MM.1S (cell line): ENCODE results near the gene MAML3.

Experiments used
- DNase-seq: peaks from one replicate; pipeline ENCODE4 v3.0.0-alpha.2; 2015
- H2AFZ ChIP-seq: fragments of 300-600 bp; sonication (generic); 2 replicates; pipeline ENCODE4 v1.6.0; 2016; ENCODE audit warnings: antibody characterized with exemption, low read length
- H3F3A ChIP-seq: fragments of 300-600 bp; sonication (generic); 2 replicates; pipeline ENCODE4 v1.6.1; 2016; ENCODE audit warnings: mild to moderate bottlenecking, antibody characterized with exemption, low read length, moderate library complexity, mixed read lengths; ENCODE audit not compliant: insufficient read depth
- H3K27ac ChIP-seq: fragments of 300-600 bp; sonication (generic); 2 replicates; pipeline ENCODE4 v1.5.1; 2016; ENCODE audit warnings: mild to moderate bottlenecking, low read length
- H3K27me3 ChIP-seq: fragments of 300-600 bp; sonication (generic); replicated peaks from 2 replicates; pipeline ENCODE4 v1.6.0; 2016; ENCODE audit warnings: low read length; ENCODE audit not compliant: insufficient read depth
- H3K36me3 ChIP-seq: fragments of 300-600 bp; sonication (generic); replicated peaks from 2 replicates; pipeline ENCODE4 v1.6.1; 2016; ENCODE audit warnings: mild to moderate bottlenecking, low read length, mixed read lengths; ENCODE audit not compliant: insufficient read depth
- H3K4me1 ChIP-seq: fragments of 300-600 bp; sonication (generic); 2 replicates; pipeline ENCODE4 v1.6.1; 2016; ENCODE audit warnings: low read length, mixed read lengths
- H3K4me2 ChIP-seq: fragments of 300-600 bp; sonication (generic); 2 replicates; pipeline ENCODE4 v1.6.0; 2016; ENCODE audit warnings: low read depth, low read length
- H3K4me3 ChIP-seq: fragments of 300-600 bp; sonication (generic); 2 replicates; pipeline ENCODE4 v1.5.1; 2016; ENCODE audit warnings: low read length, mixed read lengths
- H3K79me2 ChIP-seq: fragments of 300-600 bp; sonication (generic); 2 replicates; pipeline ENCODE4 v1.6.1; 2016; ENCODE audit warnings: mixed run types, low read length, mixed read lengths
- H3K9ac ChIP-seq: fragments of 300-600 bp; sonication (generic); 2 replicates; pipeline ENCODE4 v1.6.1; 2016; ENCODE audit warnings: low read length, mixed read lengths
- H3K9me2 ChIP-seq: fragments of 300-600 bp; sonication (generic); replicated peaks from 2 replicates; pipeline ENCODE4 v1.6.1; 2016; ENCODE audit warnings: mild to moderate bottlenecking, low read length, mixed read lengths; ENCODE audit not compliant: insufficient read depth
- H3K9me3 ChIP-seq: fragments of 300-600 bp; sonication (generic); replicated peaks from 2 replicates; pipeline ENCODE4 v1.6.1; 2016; ENCODE audit warnings: mild to moderate bottlenecking, low read length, mixed read lengths; ENCODE audit not compliant: insufficient read depth
- H4K20me1 ChIP-seq: fragments of 300-600 bp; sonication (generic); 2 replicates; pipeline ENCODE4 v1.6.1; 2016; ENCODE audit warnings: mild to moderate bottlenecking, low read length, moderate library complexity, mixed read lengths; ENCODE audit not compliant: insufficient read depth
- EZH2 ChIP-seq: fragments of 300-600 bp; sonication (generic); optimal IDR thresholded peaks from 2 replicates; pipeline ENCODE3; 2017; ENCODE audit warnings: low read depth, mild to moderate bottlenecking, antibody characterized with exemption, low read length, mixed read lengths
- EZH2phosphoT487 ChIP-seq: fragments of 300-600 bp; sonication (generic); IDR thresholded peaks from 2 replicates; pipeline ENCODE4 v1.6.1; 2018; ENCODE audit warnings: antibody characterized with exemption, low read length
- TF ChIP-seq, protein P1 (sequence below): fragments of 300-600 bp; sonication (generic); IDR thresholded peaks from 2 replicates; pipeline ENCODE4 v1.5.1; 2016; ENCODE audit warnings: antibody characterized with exemption, low read length, mixed read lengths

The MAML3 gene

DNA sequence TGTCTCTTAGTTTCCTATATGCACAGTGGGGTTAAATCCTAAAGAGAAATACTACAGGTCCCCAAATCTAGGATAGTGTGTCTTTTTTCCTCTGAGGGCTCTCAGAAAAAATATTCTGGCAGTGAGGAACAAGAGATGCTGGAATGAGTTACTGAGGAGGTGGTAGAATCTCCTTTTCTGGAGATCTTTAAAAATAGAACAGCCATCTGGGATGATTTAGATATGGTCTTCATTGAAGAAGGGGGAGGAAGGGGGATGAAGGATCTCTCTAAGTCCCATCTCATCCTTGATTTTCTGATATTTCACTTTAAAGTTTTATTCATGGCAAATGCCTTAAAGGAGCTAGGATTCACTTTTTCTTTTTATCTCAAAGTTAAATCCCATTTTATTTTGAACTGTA is 235.0 kb downstream of the MAML3 start:
- no peaks in the 10 kb centered on the region for H3K9me3 ChIP-seq
- H3K4me2 ChIP-seq: no peak overlapping the region
- TF ChIP-seq, protein P1, sequence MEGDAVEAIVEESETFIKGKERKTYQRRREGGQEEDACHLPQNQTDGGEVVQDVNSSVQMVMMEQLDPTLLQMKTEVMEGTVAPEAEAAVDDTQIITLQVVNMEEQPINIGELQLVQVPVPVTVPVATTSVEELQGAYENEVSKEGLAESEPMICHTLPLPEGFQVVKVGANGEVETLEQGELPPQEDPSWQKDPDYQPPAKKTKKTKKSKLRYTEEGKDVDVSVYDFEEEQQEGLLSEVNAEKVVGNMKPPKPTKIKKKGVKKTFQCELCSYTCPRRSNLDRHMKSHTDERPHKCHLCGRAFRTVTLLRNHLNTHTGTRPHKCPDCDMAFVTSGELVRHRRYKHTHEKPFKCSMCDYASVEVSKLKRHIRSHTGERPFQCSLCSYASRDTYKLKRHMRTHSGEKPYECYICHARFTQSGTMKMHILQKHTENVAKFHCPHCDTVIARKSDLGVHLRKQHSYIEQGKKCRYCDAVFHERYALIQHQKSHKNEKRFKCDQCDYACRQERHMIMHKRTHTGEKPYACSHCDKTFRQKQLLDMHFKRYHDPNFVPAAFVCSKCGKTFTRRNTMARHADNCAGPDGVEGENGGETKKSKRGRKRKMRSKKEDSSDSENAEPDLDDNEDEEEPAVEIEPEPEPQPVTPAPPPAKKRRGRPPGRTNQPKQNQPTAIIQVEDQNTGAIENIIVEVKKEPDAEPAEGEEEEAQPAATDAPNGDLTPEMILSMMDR: no peak
- no peaks in the 10 kb centered on the region for H3K9me2 ChIP-seq
- H3K27ac ChIP-seq: no peak overlapping the region
- no peaks in the 10 kb centered on the region for H4K20me1 ChIP-seq
- H3K4me3 ChIP-seq: no peak overlapping the region
- DNase-seq: no peak
- H3K27me3 ChIP-seq: no peaks in the 10 kb centered on the region
- H3K9ac ChIP-seq: no peak overlapping the region
- H2AFZ ChIP-seq: no peak overlapping the region
- H3K4me1 ChIP-seq: no peaks in the 10 kb centered on the region
- no peaks in the 10 kb centered on the region for H3K79me2 ChIP-seq
- no peaks in the 10 kb centered on the region for H3F3A ChIP-seq
- no peaks in the 10 kb centered on the region for H3K36me3 ChIP-seq

DNA sequence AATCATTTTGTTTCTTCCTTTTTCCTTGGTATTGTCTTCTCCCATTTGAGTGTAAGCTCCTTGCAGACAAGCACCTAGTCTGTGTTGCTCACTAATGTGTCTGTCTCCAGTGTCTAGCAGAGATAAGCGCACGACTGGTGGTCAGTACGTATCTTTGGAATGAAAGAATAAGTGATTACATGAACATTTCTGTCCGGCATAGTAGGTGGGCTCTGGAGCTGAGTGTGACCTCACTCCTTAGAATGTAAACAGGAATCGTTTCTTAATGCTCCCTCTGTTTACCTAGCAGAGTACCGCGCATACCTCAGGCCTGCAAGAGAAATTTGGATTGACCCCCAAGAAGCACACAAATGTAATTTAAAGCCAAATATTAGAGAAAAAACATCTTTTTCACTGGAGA is 235.4 kb downstream of the MAML3 start:
- H3K4me2 ChIP-seq: no peak overlapping the region
- no peak overlapping the region for H3K4me3 ChIP-seq
- no peak overlapping the region for H3K27ac ChIP-seq
- TF ChIP-seq EZH2 (no peak), EZH2phosphoT487 (no peak)
- TF ChIP-seq, protein P1: no peak
- H3K79me2 ChIP-seq: no peaks in the 10 kb centered on the region
- no peak for DNase-seq
- H3F3A ChIP-seq: no peaks in the 10 kb centered on the region
- no peak overlapping the region for H2AFZ ChIP-seq
- H3K4me1 ChIP-seq: no peaks in the 10 kb centered on the region
- no peaks in the 10 kb centered on the region for H3K27me3 ChIP-seq
- H3K9ac ChIP-seq: no peak overlapping the region
- H3K36me3 ChIP-seq: no peaks in the 10 kb centered on the region
- H3K9me3 ChIP-seq: no peaks in the 10 kb centered on the region
- H4K20me1 ChIP-seq: no peaks in the 10 kb centered on the region
- no peaks in the 10 kb centered on the region for H3K9me2 ChIP-seq

- Histone ChIP-seq H3K9me2 (no peaks in the 10 kb centered on the region), H3K36me3 (no peaks in the 10 kb centered on the region), H3K4me2 (no peak overlapping the region), H3K9ac (no peak overlapping the region), H3K4me1 (no peaks in the 10 kb centered on the region), H3K27ac (no peak overlapping the region), H3K9me3 (no peaks in the 10 kb centered on the region), H4K20me1 (no peaks in the 10 kb centered on the region), H3F3A (no peaks in the 10 kb centered on the region), H3K4me3 (no peak overlapping the region), H3K27me3 (no peaks in the 10 kb centered on the region), H2AFZ (no peak overlapping the region), H3K79me2 (no peaks in the 10 kb centered on the region)
- TF ChIP-seq EZH2phosphoT487 (no peak), EZH2 (no peak)
- TF ChIP-seq, protein P1: no peak
- no peak for DNase-seq
Observed at GRCh38 chr4:139917896-139918295, 236.1 kb downstream of the MAML3 start.

- Histone ChIP-seq H3K36me3 (no peaks in the 10 kb centered on the region), H4K20me1 (no peaks in the 10 kb centered on the region), H3K79me2 (no peaks in the 10 kb centered on the region), H3F3A (no peaks in the 10 kb centered on the region), H3K27me3 (no peaks in the 10 kb centered on the region), H3K9me3 (no peaks in the 10 kb centered on the region), H3K27ac (no peak overlapping the region), H3K9ac (no peak overlapping the region), H3K4me2 (no peak overlapping the region), H3K4me3 (no peak overlapping the region), H2AFZ (no peak overlapping the region), H3K4me1 (no peaks in the 10 kb centered on the region), H3K9me2 (no peaks in the 10 kb centered on the region)
- no peak for DNase-seq
- TF ChIP-seq EZH2phosphoT487: no peak
- TF ChIP-seq, protein P1: no peak
- TF ChIP-seq EZH2: no peak
Observed at GRCh38 chr4:139916041-139916440, 237.9 kb downstream of the MAML3 start.
